ENCODE results near the gene ECHDC3. TPM values are rescaled to one million over a fixed set of nuclear protein-coding genes. Genes with fewer than 3 reads are reported as not detected.

ECHDC3 gene
- total RNA-seq, 4 donors from 2014 or later, result 44.5 to 139 (median 89.4) TPM

GRCh38 chr10:11793762-11794479 is 51.7 kb downstream of the ECHDC3 start:
- no peak for DNase-seq (ENCODE audit: low spot score in 2 of 2)
- H3K4me3 ChIP-seq (ENCODE audit: low read depth, poor library complexity, severe bottlenecking), result no peak overlapping the region
- no peak for TF ChIP-seq CTCF (IDR thresholded peaks at IDR 0.05)
- TF ChIP-seq POLR2A (IDR thresholded peaks at IDR 0.05), result no peak
- intact Hi-C loops (cut with DNase I; ENCODE audit: low total_unique reads), result no loop called here
- 94 to 97% methylated on average over 12 of the region's 12 CpGs for WGBS, 2 donors

- TF ChIP-seq POLR2A (IDR thresholded peaks at IDR 0.05) (no peak), CTCF (IDR thresholded peaks at IDR 0.05) (no peak)
- 94 to 96% methylated on average over 5 of the region's 5 CpGs for WGBS, 2 donors
- DNase-seq (ENCODE audit: low spot score in 2 of 2), result no peak
- intact Hi-C loops (cut with DNase I; ENCODE audit: low total_unique reads), result no loop called here
- H3K4me3 ChIP-seq (ENCODE audit: low read depth, poor library complexity, severe bottlenecking), result no peak overlapping the region
These were observed 52.4 kb downstream of the ECHDC3 start for GRCh38 chr10:11794566-11794965.

- no peak for DNase-seq (ENCODE audit: low spot score in 2 of 2)
- TF ChIP-seq CTCF (IDR thresholded peaks at IDR 0.05), result no peak
- no peak for TF ChIP-seq POLR2A (IDR thresholded peaks at IDR 0.05)
- 87 to 93% methylated on average over 25 of the region's 25 CpGs for WGBS, 2 donors
- intact Hi-C loops (cut with DNase I; ENCODE audit: low total_unique reads), result no loop called here
- no peak overlapping the region for H3K4me3 ChIP-seq (ENCODE audit: low read depth, poor library complexity, severe bottlenecking)
These were observed 53.1 kb downstream of the ECHDC3 start for GRCh38 chr10:11795101-11795920.

- no peak overlapping the region for H3K4me3 ChIP-seq (ENCODE audit: low read depth, poor library complexity, severe bottlenecking)
- TF ChIP-seq CTCF (IDR thresholded peaks at IDR 0.05) (no peak), POLR2A (IDR thresholded peaks at IDR 0.05) (no peak)
- intact Hi-C loops (cut with DNase I; ENCODE audit: low total_unique reads), result no loop called here
- WGBS, 2 donors, result 67 to 82% methylated on average over 2 of the region's 2 CpGs
- no peak for DNase-seq (ENCODE audit: low spot score in 2 of 2)
These were observed 54.3 kb downstream of the ECHDC3 start for GRCh38 chr10:11796474-11796873.

- no peak for DNase-seq (ENCODE audit: low spot score in 2 of 2)
- no peak for TF ChIP-seq POLR2A (IDR thresholded peaks at IDR 0.05)
- no peak for TF ChIP-seq CTCF (IDR thresholded peaks at IDR 0.05)
- H3K4me3 ChIP-seq (ENCODE audit: low read depth, poor library complexity, severe bottlenecking), result no peak overlapping the region
- WGBS, 2 donors, result 94 to 95% methylated on average over 10 of the region's 10 CpGs
- intact Hi-C loops (cut with DNase I; ENCODE audit: low total_unique reads), result no loop called here
These were observed 55.1 kb downstream of the ECHDC3 start for GRCh38 chr10:11797281-11797680.

All from lower leg skin (tissue), 4 donors.